Naive thymus-derived CD4-positive, alpha-beta T cell (primary cell): Measurements from ENCODE around the gene DAB2IP. TPM values are rescaled to one million over a fixed set of nuclear protein-coding genes. Genes with fewer than 3 reads are reported as not detected.
A peak's percentile ranks its signal among the peaks of the same experiment; 100 is the strongest.

Source experiments
- ATAC-seq: fragments of 150-1000 bp; cut with Tn5 transposase; 2 replicates; pipeline ENCODE4 v1.10.0; 2021; ENCODE audit warnings: mild to moderate bottlenecking, moderate library complexity
- CTCF ChIA-PET: fragments of 350-600 bp; sonication (Branson Sonifier 250); formaldehyde crosslinking; loops from one replicate; lab custom pipeline; 2021; ENCODE audit warnings: antibody characterized with exemption; lab: Charles Lee
- POLR2A ChIA-PET: fragments of 350-600 bp; sonication (Branson Sonifier 250); formaldehyde crosslinking; loops from one replicate; lab custom pipeline; 2021; ENCODE audit warnings: antibody characterized with exemption, inconsistent platforms; lab: Charles Lee
- DNase-seq, 9 donors: peaks; one replicate each; pipeline versions ENCODE4 v3.0.0 to v3.0.0-alpha.2; 2020 to 2022; ENCODE audit warnings: mixed read lengths in 1 of 9
- H3K27ac ChIP-seq: one replicate; pipeline ENCODE4 v1.7.0; 2013; ENCODE audit warnings: mild to moderate bottlenecking, low read depth, low read length, moderate library complexity
- H3K27me3 ChIP-seq, 2 donors: one replicate each; pipeline ENCODE4 v1.7.0; 2013; ENCODE audit warnings: low read length in 2 of 2, mild to moderate bottlenecking in 2 of 2, moderate library complexity in 2 of 2; ENCODE audit not compliant: control insufficient read depth in 2 of 2, insufficient read depth in 2 of 2
- H3K36me3 ChIP-seq, 3 experiments: 1 replicate in 2 of 3; 2 replicates in 1 of 3; pipeline ENCODE4 v1.7.0; 2013; ENCODE audit warnings: low read length in 3 of 3, mild to moderate bottlenecking in 3 of 3, moderate library complexity in 1 of 3; ENCODE audit not compliant: insufficient read depth in 3 of 3, control insufficient read depth in 2 of 3
- H3K4me1 ChIP-seq, 2 donors: one replicate each; pipeline ENCODE4 v1.7.0; 2013; ENCODE audit warnings: low read length in 2 of 2, mild to moderate bottlenecking in 2 of 2, moderate library complexity in 1 of 2; ENCODE audit not compliant: control insufficient read depth in 2 of 2, insufficient read depth in 2 of 2
- H3K4me3 ChIP-seq: 2 replicates; pipeline ENCODE4 v1.7.0; 2013; ENCODE audit warnings: mild to moderate bottlenecking, low read length
- H3K9me3 ChIP-seq, 3 experiments: 1 replicate in 2 of 3; 2 replicates in 1 of 3; pipeline ENCODE4 v1.7.0; 2013; ENCODE audit warnings: low read length in 3 of 3; ENCODE audit not compliant: control insufficient read depth in 2 of 3
- H3K27ac Mint-ChIP-seq, 9 donors: one replicate each; pipeline ENCODE4 v1.8.0; 2020 to 2022; ENCODE audit warnings: mixed read lengths in 9 of 9, mild to moderate bottlenecking in 8 of 9, moderate library complexity in 5 of 9, inconsistent platforms in 2 of 9
- H3K27me3 Mint-ChIP-seq, 5 donors: one replicate each; pipeline ENCODE4 v1.8.0; 2021 to 2022; ENCODE audit warnings: mixed read lengths in 5 of 5, mild to moderate bottlenecking in 1 of 5
- H3K36me3 Mint-ChIP-seq, 5 donors: one replicate each; pipeline ENCODE4 v1.8.0; 2020 to 2022; ENCODE audit warnings: mixed read lengths in 5 of 5, mild to moderate bottlenecking in 3 of 5, inconsistent platforms in 1 of 5
- H3K4me1 Mint-ChIP-seq, 7 donors: one replicate each; pipeline ENCODE4 v1.8.0; 2020 to 2022; ENCODE audit warnings: mixed read lengths in 7 of 7, mild to moderate bottlenecking in 3 of 7, inconsistent platforms in 1 of 7
- H3K4me3 Mint-ChIP-seq, 10 donors: one replicate each; pipeline ENCODE4 v1.8.0; 2020 to 2022; ENCODE audit warnings: mild to moderate bottlenecking in 10 of 10, mixed read lengths in 10 of 10, moderate library complexity in 6 of 10, inconsistent platforms in 2 of 10
- H3K9me3 Mint-ChIP-seq, 11 donors: one replicate each; pipeline ENCODE4 v1.8.0; 2020 to 2022; ENCODE audit warnings: mixed read lengths in 11 of 11, mild to moderate bottlenecking in 4 of 11, inconsistent platforms in 1 of 11, moderate library complexity in 1 of 11
- intact Hi-C, 2 donors: fragments of 100-400 bp; cut with micrococcal nuclease; formaldehyde crosslinking; loops; one replicate each; pipeline ENCODE4 v1.15.1; 2023
- polyA plus RNA-seq, 2 donors: library from polyadenylated mRNA; unstranded; fragments of 300-500 nt; fragmentation: Illumina TruSeq; gene quantifications; one replicate each; pipeline ENCODE4 v1.2.3, GENCODE V29; 2021
- total RNA-seq, 6 experiments: library from RNA in 5 of 6; stranded (reverse) in 5 of 6; gene quantifications; 1 replicate in 5 of 6; 2 replicates in 1 of 6; pipeline ENCODE4 v1.2.3 and lab custom pipeline; 2021 to 2026

Gene DAB2IP
- total and polyA plus RNA-seq, 7 experiments from 2014 or later, result 0.15 TPM; not detected in 6

GRCh38 chr9:121732886-121733285 is 81.5 kb downstream of the DAB2IP start:
- ATAC-seq (peak; percentile 55), DNase-seq (no peak)
- CTCF ChIA-PET, result no interaction called here
- intact Hi-C loops, result no loop called here
- H3K4me3 ChIP-seq, result no peak overlapping the region
- no peak overlapping the region for H3K27ac ChIP-seq
- POLR2A ChIA-PET, result no interaction called here
- Mint-ChIP-seq H3K4me3 (no peak overlapping the region), H3K27ac (no peak overlapping the region), H3K27me3 (peaks cover 24 to 53% (median 28%) of the 10 kb centered on the region in 5 donors), H3K36me3 (no peaks in the 10 kb centered on the region), H3K9me3 (peaks cover 0 to 2% (median 0%) of the 10 kb centered on the region in 11 donors), H3K4me1 (peaks cover 4 to 21% (median 5%) of the 10 kb centered on the region in 7 donors)
- no peaks in the 10 kb centered on the region for H3K9me3 ChIP-seq
- H3K4me1 ChIP-seq, result peaks cover 0 to 21% of the 10 kb centered on the region in 2 donors
- H3K27me3 ChIP-seq, result no peaks in the 10 kb centered on the region
- H3K36me3 ChIP-seq, result no peaks in the 10 kb centered on the region

- Mint-ChIP-seq H3K36me3 (no peaks in the 10 kb centered on the region), H3K9me3 (peaks cover 0 to 2% (median 0%) of the 10 kb centered on the region in 11 donors), H3K4me3 (no peak overlapping the region), H3K4me1 (peaks cover 4 to 21% (median 5%) of the 10 kb centered on the region in 7 donors), H3K27me3 (peaks cover 27 to 62% (median 28%) of the 10 kb centered on the region in 5 donors), H3K27ac (no peak overlapping the region)
- ATAC-seq (no peak), DNase-seq (no peak)
- ChIA-PET CTCF (no interaction called here), POLR2A (no interaction called here)
- H3K4me1 ChIP-seq, result peaks cover 0 to 21% of the 10 kb centered on the region in 2 donors
- no peaks in the 10 kb centered on the region for H3K36me3 ChIP-seq
- no peak overlapping the region for H3K4me3 ChIP-seq
- no peaks in the 10 kb centered on the region for H3K27me3 ChIP-seq
- intact Hi-C loops, result no loop called here
- H3K27ac ChIP-seq, result no peak overlapping the region
- H3K9me3 ChIP-seq, result no peaks in the 10 kb centered on the region
These were observed 83.0 kb downstream of the DAB2IP start for GRCh38 chr9:121734465-121734864.

DNA sequence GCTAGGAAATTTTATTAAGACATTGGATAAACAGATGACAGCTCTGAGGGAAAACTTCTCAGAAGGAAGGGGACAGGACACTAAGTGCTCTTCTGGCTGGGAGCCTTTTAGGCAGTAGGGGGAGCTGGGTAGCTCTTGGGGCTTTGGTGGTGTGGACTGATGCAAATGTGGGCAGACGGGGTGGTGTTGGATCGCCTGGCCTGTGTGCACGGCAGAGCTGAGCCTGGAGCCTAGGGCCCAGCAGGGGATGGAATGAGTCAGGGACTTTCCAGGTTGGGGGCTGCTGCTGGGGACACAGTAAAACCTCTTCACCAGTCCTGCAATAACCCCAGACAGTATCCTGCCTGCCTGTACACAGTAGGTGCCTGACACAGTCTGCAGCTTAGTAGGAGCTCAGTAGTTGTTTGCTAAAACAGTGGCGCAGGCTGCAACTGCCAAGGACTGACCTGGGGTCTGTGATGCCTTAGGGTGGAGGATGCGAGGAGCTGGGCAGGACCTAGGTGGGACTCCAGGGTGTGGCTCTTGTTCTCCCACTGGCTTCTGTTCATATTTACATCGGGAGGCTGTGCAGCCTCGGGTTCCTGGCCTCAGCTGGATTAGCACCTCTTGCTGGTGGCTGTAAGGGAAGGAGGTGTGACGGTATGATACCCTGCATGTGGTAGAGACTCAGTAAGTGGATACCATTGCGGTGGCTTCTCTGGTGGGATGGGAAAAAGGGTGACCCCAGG is 83.8 kb downstream of the DAB2IP start:
- Histone ChIP-seq H3K27me3 (no peaks in the 10 kb centered on the region), H3K4me1 (peaks cover 0 to 21% of the 10 kb centered on the region in 2 donors), H3K36me3 (no peaks in the 10 kb centered on the region), H3K4me3 (no peak overlapping the region), H3K27ac (no peak overlapping the region), H3K9me3 (no peaks in the 10 kb centered on the region)
- ATAC-seq, result no peak
- peaks cover 4 to 21% (median 5%) of the 10 kb centered on the region in 7 donors for H3K4me1 Mint-ChIP-seq
- ChIA-PET CTCF (no interaction called here), POLR2A (no interaction called here)
- no peak for DNase-seq
- peak overlapping the region in 4 of 10 donors; percentile 14 to 61 (median 49) for H3K4me3 Mint-ChIP-seq
- no peaks in the 10 kb centered on the region for H3K36me3 Mint-ChIP-seq
- H3K9me3 Mint-ChIP-seq, result peaks cover 0 to 2% (median 0%) of the 10 kb centered on the region in 11 donors
- intact Hi-C loops, result loop anchor here in 1 of 2 donors (5.0 kb wide), 1 partner anchor 48 kb away; no protein-coding TSS in a partner anchor
- H3K27me3 Mint-ChIP-seq, result peaks cover 27 to 67% (median 32%) of the 10 kb centered on the region in 5 donors
- peak overlapping the region in 2 of 9 donors; percentile 21 to 43 for H3K27ac Mint-ChIP-seq

GRCh38 chr9:121735793-121736770 is 84.6 kb downstream of the DAB2IP start:
- no peak for ATAC-seq
- Histone ChIP-seq H3K9me3 (no peaks in the 10 kb centered on the region), H3K4me1 (peaks cover 0 to 21% of the 10 kb centered on the region in 2 donors), H3K27me3 (no peaks in the 10 kb centered on the region), H3K36me3 (no peaks in the 10 kb centered on the region), H3K4me3 (no peak overlapping the region), H3K27ac (no peak overlapping the region)
- intact Hi-C loops, result loop anchor here in 1 of 2 donors (5.0 kb wide), 1 partner anchor 49 kb away; no protein-coding TSS in a partner anchor
- no peak overlapping the region for H3K27ac Mint-ChIP-seq
- no peak for DNase-seq
- ChIA-PET CTCF (no interaction called here), POLR2A (no interaction called here)
- peaks cover 4 to 21% (median 5%) of the 10 kb centered on the region in 7 donors for H3K4me1 Mint-ChIP-seq
- peak overlapping the region in 9 of 10 donors; percentile 38 to 75 (median 60) for H3K4me3 Mint-ChIP-seq
- peaks cover 0 to 2% (median 0%) of the 10 kb centered on the region in 11 donors for H3K9me3 Mint-ChIP-seq
- peaks cover 27 to 69% (median 31%) of the 10 kb centered on the region in 5 donors for H3K27me3 Mint-ChIP-seq
- H3K36me3 Mint-ChIP-seq, result no peaks in the 10 kb centered on the region

DNA sequence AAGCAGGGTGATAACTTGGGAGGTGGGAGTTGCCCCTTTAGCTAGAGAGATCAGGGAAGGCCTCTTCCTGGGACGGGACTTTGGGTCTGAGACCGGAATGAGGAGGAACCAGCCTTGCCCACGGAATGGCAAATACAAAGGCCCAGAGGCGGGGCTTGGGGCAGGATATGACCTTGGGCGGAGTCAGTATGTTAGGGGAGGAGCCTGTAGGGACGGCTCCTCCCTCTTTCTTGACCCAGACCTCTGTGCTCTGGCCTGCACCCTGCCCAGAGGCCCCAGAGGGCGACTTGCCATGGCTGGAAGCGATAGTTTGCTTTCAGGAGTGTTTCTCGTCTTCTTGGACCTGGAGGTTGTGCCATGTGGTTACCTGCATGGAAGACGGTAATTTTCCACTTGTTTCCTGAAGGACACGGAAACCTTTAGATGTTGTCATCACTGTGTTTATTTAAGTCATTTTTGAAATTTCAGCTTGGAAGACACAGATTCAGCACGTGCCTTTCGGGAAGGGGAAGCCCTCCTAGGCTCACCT is 85.6 kb downstream of the DAB2IP start:
- intact Hi-C loops, result loop anchor here in 1 of 2 donors (5.0 kb wide), 1 partner anchor 50 kb away; no protein-coding TSS in a partner anchor

GRCh38 chr9:121737481-121737931 is 86.1 kb downstream of the DAB2IP start:
- Mint-ChIP-seq H3K36me3 (no peaks in the 10 kb centered on the region), H3K27me3 (peaks cover 27 to 63% (median 31%) of the 10 kb centered on the region in 5 donors), H3K4me3 (peak overlapping the region in 1 of 10 donors; percentile 12), H3K27ac (no peak overlapping the region), H3K9me3 (peaks cover 0 to 2% (median 0%) of the 10 kb centered on the region in 11 donors), H3K4me1 (peaks cover 4 to 21% (median 5%) of the 10 kb centered on the region in 7 donors)
- Histone ChIP-seq H3K9me3 (no peaks in the 10 kb centered on the region), H3K36me3 (no peaks in the 10 kb centered on the region), H3K4me1 (peaks cover 0 to 12% of the 10 kb centered on the region in 2 donors), H3K27ac (no peak overlapping the region), H3K4me3 (no peak overlapping the region), H3K27me3 (no peaks in the 10 kb centered on the region)
- ATAC-seq, result no peak
- no peak for DNase-seq
- ChIA-PET POLR2A (no interaction called here), CTCF (no interaction called here)
- intact Hi-C loops, result loop anchor here in 1 of 2 donors (5.0 kb wide), 1 partner anchor 50 kb away; no protein-coding TSS in a partner anchor

More for the DNA sequence above, 85.6 kb downstream of the DAB2IP start:
- ChIA-PET POLR2A (no interaction called here), CTCF (no interaction called here)
- Mint-ChIP-seq H3K27ac (no peak overlapping the region), H3K4me1 (peaks cover 4 to 21% (median 5%) of the 10 kb centered on the region in 7 donors), H3K9me3 (peaks cover 0 to 2% (median 0%) of the 10 kb centered on the region in 11 donors), H3K27me3 (peaks cover 27 to 63% (median 31%) of the 10 kb centered on the region in 5 donors), H3K36me3 (no peaks in the 10 kb centered on the region), H3K4me3 (peak overlapping the region in 9 of 10 donors; percentile 30 to 75 (median 53))
- Histone ChIP-seq H3K27me3 (no peaks in the 10 kb centered on the region), H3K4me1 (peaks cover 0 to 17% of the 10 kb centered on the region in 2 donors), H3K36me3 (no peaks in the 10 kb centered on the region), H3K9me3 (no peaks in the 10 kb centered on the region), H3K27ac (no peak overlapping the region), H3K4me3 (no peak overlapping the region)
- ATAC-seq, result no peak
- no peak for DNase-seq
